PC-9 (cell line): ENCODE data around the gene FADS6. TPM values are rescaled to one million over a fixed set of nuclear protein-coding genes. Genes with fewer than 3 reads are reported as not detected.

Experiments
- BruUV-seq: library from RNA; stranded (reverse); fragments of 400-500 nt; replicated peaks from 2 replicates; lab custom pipeline; 2021; lab: Mats Ljungman, UMichigan
- CTCF ChIA-PET: fragments of 300-600 bp; sonication (Branson Sonifier 250); formaldehyde crosslinking; loops from one replicate; lab custom pipeline; 2022; ENCODE audit warnings: antibody characterized with exemption; lab: Charles Lee
- POLR2A ChIA-PET: fragments of 300-600 bp; sonication (Branson Sonifier 250); formaldehyde crosslinking; loops from one replicate; lab custom pipeline; 2022; ENCODE audit warnings: antibody characterized with exemption; ENCODE audit not compliant: unreplicated experiment; lab: Charles Lee
- DNase-seq, 2 experiments: peaks; one replicate each; pipeline versions ENCODE4 v3.0.0 to v3.0.0-alpha.2; 2015 to 2022; ENCODE audit warnings: mixed read lengths in 1 of 2
- H2AFZ ChIP-seq: fragments of 200-600 bp; sonication (generic); 2 replicates; pipeline ENCODE4 v1.8.1; 2017; ENCODE audit warnings: antibody characterized with exemption
- H3F3A ChIP-seq: fragments of 200-600 bp; sonication (generic); 2 replicates; pipeline ENCODE4 v1.8.1; 2017; ENCODE audit warnings: antibody characterized with exemption, mild to moderate bottlenecking, low read depth; ENCODE audit not compliant: insufficient read depth
- H3K27ac ChIP-seq: fragments of 200-600 bp; sonication (generic); 2 replicates; pipeline ENCODE4 v1.6.1; 2016; ENCODE audit warnings: mixed run types
- H3K27me3 ChIP-seq: fragments of 200-600 bp; sonication (generic); 2 replicates; pipeline ENCODE4 v1.6.1; 2016; ENCODE audit warnings: low read depth, mixed run types; ENCODE audit not compliant: insufficient read depth
- H3K36me3 ChIP-seq: fragments of 200-600 bp; sonication (generic); 2 replicates; pipeline ENCODE4 v1.6.1; 2016; ENCODE audit warnings: low read depth, mixed run types
- H3K4me1 ChIP-seq: fragments of 200-600 bp; sonication (generic); replicated peaks from 2 replicates; pipeline ENCODE4 v1.6.1; 2016; ENCODE audit warnings: mixed run types; ENCODE audit not compliant: insufficient read depth
- H3K4me2 ChIP-seq: fragments of 200-600 bp; sonication (generic); 2 replicates; pipeline ENCODE4 v1.6.1; 2017; ENCODE audit warnings: mixed run types
- H3K4me3 ChIP-seq: fragments of 200-600 bp; sonication (generic); 2 replicates; pipeline ENCODE4 v1.6.1; 2016; ENCODE audit warnings: mixed run types
- H3K79me2 ChIP-seq: fragments of 200-600 bp; sonication (generic); 2 replicates; pipeline ENCODE4 v1.6.1; 2017; ENCODE audit warnings: low read depth, mixed run types
- H3K9me2 ChIP-seq: fragments of 200-600 bp; sonication (generic); 2 replicates; pipeline ENCODE4 v1.8.1; 2017; ENCODE audit warnings: mild to moderate bottlenecking; ENCODE audit not compliant: insufficient read depth
- H3K9me3 ChIP-seq: fragments of 200-600 bp; sonication (generic); 2 replicates; pipeline ENCODE4 v1.8.1; 2016; ENCODE audit warnings: low read depth; ENCODE audit not compliant: insufficient read depth
- H4K20me1 ChIP-seq: fragments of 200-600 bp; sonication (generic); 2 replicates; pipeline ENCODE4 v1.8.1; 2017; ENCODE audit not compliant: insufficient read depth
- EZH2 ChIP-seq: fragments of 200-600 bp; sonication (generic); IDR thresholded peaks from 2 replicates; pipeline ENCODE4 v1.8.0; 2017; ENCODE audit warnings: antibody characterized with exemption, low read depth
- intact Hi-C: fragments of 100-400 bp; cut with micrococcal nuclease; formaldehyde crosslinking; loops from one replicate; pipeline ENCODE4 v1.10.0; 2022; ENCODE audit not compliant: unreplicated experiment
- total RNA-seq: library from RNA; stranded (reverse); gene quantifications from 2 replicates; pipeline ENCODE4 v1.2.3, GENCODE V29; 2021
- TF ChIP-seq, protein P1 (sequence below): fragments of 200-600 bp; sonication (generic); conservative IDR thresholded peaks from 2 replicates; pipeline ENCODE4 v1.6.1; 2017; ENCODE audit warnings: mixed run types, antibody characterized with exemption, mild to moderate bottlenecking, moderate library complexity

Gene FADS6
- total RNA-seq, 1 experiment from 2014 or later, result not detected

DNA sequence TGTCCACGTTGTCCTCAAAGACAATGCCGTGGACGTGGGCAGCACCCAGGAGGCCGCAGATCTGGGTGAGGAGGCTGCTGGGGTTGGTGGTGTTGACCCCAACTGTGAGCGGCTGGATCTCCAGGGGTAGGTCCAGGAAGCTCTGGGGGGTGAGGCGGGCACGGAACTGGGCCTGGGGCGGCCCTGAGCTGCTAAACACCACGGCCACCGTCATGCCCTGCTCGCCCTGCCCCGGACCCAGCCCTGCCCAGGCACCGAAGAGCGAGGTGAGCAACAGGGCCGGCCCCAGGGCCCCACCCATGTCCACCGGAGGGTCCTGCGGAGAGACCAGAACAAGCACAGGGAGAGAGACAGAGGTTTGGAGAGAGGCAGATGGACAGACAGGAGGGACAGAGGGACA lies 38.6 kb downstream of the FADS6 start:
- Histone ChIP-seq H2AFZ (no peak overlapping the region), H3K4me3 (no peak overlapping the region), H4K20me1 (no peaks in the 10 kb centered on the region), H3K27me3 (peaks cover 82% of the 10 kb centered on the region), H3K27ac (no peak overlapping the region), H3K36me3 (no peaks in the 10 kb centered on the region), H3K4me1 (no peaks in the 10 kb centered on the region), H3K9me2 (no peaks in the 10 kb centered on the region), H3F3A (no peaks in the 10 kb centered on the region; the same call in 1 of the 2 replicates), H3K9me3 (no peaks in the 10 kb centered on the region), H3K4me2 (no peak overlapping the region), H3K79me2 (no peaks in the 10 kb centered on the region)
- intact Hi-C loops, result no loop called here
- no TSS peak for BruUV-seq
- DNase-seq, result no peak
- CTCF ChIA-PET, result no interaction called here
- POLR2A ChIA-PET, result no interaction called here
- no peak for TF ChIP-seq EZH2
- TF ChIP-seq, protein P1, sequence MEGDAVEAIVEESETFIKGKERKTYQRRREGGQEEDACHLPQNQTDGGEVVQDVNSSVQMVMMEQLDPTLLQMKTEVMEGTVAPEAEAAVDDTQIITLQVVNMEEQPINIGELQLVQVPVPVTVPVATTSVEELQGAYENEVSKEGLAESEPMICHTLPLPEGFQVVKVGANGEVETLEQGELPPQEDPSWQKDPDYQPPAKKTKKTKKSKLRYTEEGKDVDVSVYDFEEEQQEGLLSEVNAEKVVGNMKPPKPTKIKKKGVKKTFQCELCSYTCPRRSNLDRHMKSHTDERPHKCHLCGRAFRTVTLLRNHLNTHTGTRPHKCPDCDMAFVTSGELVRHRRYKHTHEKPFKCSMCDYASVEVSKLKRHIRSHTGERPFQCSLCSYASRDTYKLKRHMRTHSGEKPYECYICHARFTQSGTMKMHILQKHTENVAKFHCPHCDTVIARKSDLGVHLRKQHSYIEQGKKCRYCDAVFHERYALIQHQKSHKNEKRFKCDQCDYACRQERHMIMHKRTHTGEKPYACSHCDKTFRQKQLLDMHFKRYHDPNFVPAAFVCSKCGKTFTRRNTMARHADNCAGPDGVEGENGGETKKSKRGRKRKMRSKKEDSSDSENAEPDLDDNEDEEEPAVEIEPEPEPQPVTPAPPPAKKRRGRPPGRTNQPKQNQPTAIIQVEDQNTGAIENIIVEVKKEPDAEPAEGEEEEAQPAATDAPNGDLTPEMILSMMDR, result no peak

DNA sequence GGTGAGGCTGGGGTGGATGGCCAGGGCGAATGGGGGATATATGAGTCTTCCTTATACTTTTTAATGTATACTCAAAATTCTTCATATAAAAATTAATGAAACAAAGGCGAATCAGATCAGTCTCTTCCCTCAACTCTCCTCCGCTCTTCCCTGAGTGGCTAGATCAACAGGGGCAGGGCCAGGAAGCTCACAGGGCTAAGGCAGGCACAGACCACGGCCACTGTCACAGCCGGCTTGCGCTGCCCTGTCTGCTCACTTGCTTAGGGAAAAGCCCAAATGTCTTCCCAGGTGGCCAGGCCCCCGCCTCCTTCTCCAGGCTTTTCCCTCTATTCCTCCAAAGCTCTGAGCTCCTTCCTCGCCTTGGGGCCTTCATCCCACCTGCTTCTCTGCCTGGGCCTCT lies 39.8 kb downstream of the FADS6 start:
- no peak overlapping the region for H3K27ac ChIP-seq
- ChIA-PET POLR2A (interaction anchor here (0.6 kb wide), 1 partner anchor 34 kb away, joined by 6 read pairs; no protein-coding TSS in a partner anchor), CTCF (interaction anchor here (0.9 kb wide), 1 partner anchor 9 kb away, joined by 3 read pairs; no protein-coding TSS in a partner anchor)
- no peaks in the 10 kb centered on the region for H3K36me3 ChIP-seq
- no peaks in the 10 kb centered on the region for H3K9me2 ChIP-seq
- intact Hi-C loops, result no loop called here
- H3K79me2 ChIP-seq, result no peaks in the 10 kb centered on the region
- H3K4me3 ChIP-seq, result no peak overlapping the region
- BruUV-seq, result no TSS peak
- H3K9me3 ChIP-seq, result no peaks in the 10 kb centered on the region
- H3K4me2 ChIP-seq, result no peak overlapping the region
- H2AFZ ChIP-seq, result no peak overlapping the region
- TF ChIP-seq, protein P1, result no peak
- TF ChIP-seq EZH2, result no peak
- H3K4me1 ChIP-seq, result no peaks in the 10 kb centered on the region
- H4K20me1 ChIP-seq, result no peaks in the 10 kb centered on the region
- no peaks in the 10 kb centered on the region; the same call in 1 of the 2 replicates for H3F3A ChIP-seq
- peaks cover 74% of the 10 kb centered on the region for H3K27me3 ChIP-seq
- DNase-seq, result no peak

DNA sequence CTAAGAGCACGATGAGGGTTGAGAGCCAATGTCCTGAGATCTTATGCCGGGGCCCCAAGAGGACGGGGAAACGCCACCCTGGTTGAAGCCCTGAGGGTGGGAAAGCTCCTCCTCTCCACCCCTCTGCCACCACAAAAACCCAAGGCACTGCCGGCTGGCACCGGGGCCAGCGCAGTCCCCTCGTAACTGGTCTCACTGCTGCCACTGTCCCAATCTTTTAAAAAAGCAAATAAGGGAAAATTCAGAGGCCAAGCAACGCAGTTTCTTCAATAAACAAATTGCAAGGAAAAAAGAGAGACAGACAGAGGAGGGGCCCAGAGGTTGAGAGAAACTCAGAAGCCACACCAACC lies 40.4 kb downstream of the FADS6 start:
- no peak for DNase-seq
- Histone ChIP-seq H3F3A (no peaks in the 10 kb centered on the region; the same call in 1 of the 2 replicates), H4K20me1 (no peaks in the 10 kb centered on the region), H3K27me3 (peaks cover 72% of the 10 kb centered on the region), H2AFZ (no peak overlapping the region), H3K36me3 (no peaks in the 10 kb centered on the region), H3K4me3 (no peak overlapping the region), H3K4me1 (no peaks in the 10 kb centered on the region), H3K4me2 (no peak overlapping the region), H3K27ac (no peak overlapping the region), H3K9me2 (no peaks in the 10 kb centered on the region), H3K79me2 (no peaks in the 10 kb centered on the region), H3K9me3 (no peaks in the 10 kb centered on the region)
- BruUV-seq, result no TSS peak
- CTCF ChIA-PET, result interaction anchor here (0.9 kb wide), 1 partner anchor 9 kb away, joined by 3 read pairs; no protein-coding TSS in a partner anchor
- POLR2A ChIA-PET, result interaction anchor here (0.6 kb wide), 1 partner anchor 243 kb away, joined by 5 read pairs; no protein-coding TSS in a partner anchor
- intact Hi-C loops, result no loop called here
- no peak for TF ChIP-seq EZH2
- TF ChIP-seq, protein P1, result no peak
